ENCODE measurements around the gene ZNF410. TPM values are rescaled to one million over a fixed set of nuclear protein-coding genes. Genes with fewer than 3 reads are reported as not detected.

The ZNF410 gene
- total RNA-seq, 1 experiment from 2014 or later: 69.4 TPM

- H3K27ac ChIP-seq (ENCODE audit: low read depth, low read length, poor library complexity, severe bottlenecking): peak overlapping the region; percentile 91
- intact Hi-C loops (cut with micrococcal nuclease; ENCODE audit: unreplicated experiment): no loop called here
- ChIA-PET POLR2A (ENCODE audit: low non-redundant PET) (interaction anchor here (0.6 kb wide), 2 partner anchors 101 to 282 kb away, joined by 3 to 9 read pairs; partner anchors contain the start of gene ACOT2), CTCF (interaction anchor here (0.6 kb wide), 1 partner anchor 187 kb away, joined by 6 read pairs; no protein-coding TSS in a partner anchor)
- H3K36me3 ChIP-seq (ENCODE audit: insufficient read depth, low read length, poor library complexity, severe bottlenecking): no peaks in the 10 kb centered on the region
- peak overlapping the region; percentile 69 for H3K4me3 ChIP-seq (ENCODE audit: low read depth, low read length, poor library complexity, severe bottlenecking)
- DNase-seq (ENCODE audit: low spot score): peak; percentile 12
- TF ChIP-seq, protein P1, sequence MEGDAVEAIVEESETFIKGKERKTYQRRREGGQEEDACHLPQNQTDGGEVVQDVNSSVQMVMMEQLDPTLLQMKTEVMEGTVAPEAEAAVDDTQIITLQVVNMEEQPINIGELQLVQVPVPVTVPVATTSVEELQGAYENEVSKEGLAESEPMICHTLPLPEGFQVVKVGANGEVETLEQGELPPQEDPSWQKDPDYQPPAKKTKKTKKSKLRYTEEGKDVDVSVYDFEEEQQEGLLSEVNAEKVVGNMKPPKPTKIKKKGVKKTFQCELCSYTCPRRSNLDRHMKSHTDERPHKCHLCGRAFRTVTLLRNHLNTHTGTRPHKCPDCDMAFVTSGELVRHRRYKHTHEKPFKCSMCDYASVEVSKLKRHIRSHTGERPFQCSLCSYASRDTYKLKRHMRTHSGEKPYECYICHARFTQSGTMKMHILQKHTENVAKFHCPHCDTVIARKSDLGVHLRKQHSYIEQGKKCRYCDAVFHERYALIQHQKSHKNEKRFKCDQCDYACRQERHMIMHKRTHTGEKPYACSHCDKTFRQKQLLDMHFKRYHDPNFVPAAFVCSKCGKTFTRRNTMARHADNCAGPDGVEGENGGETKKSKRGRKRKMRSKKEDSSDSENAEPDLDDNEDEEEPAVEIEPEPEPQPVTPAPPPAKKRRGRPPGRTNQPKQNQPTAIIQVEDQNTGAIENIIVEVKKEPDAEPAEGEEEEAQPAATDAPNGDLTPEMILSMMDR (conservative IDR thresholded peaks at IDR 0.05; ENCODE audit: low read depth, low read length): no peak
- no peak for TF ChIP-seq EZH2 (IDR thresholded peaks at IDR 0.05; ENCODE audit: borderline replicate concordance, low read depth, low read length, poor library complexity, severe bottlenecking)
- BruUV-seq (replicated peaks): TSS peak; percentile 89
- H3K9me3 ChIP-seq (ENCODE audit: low read depth, low read length, poor library complexity, severe bottlenecking): no peaks in the 10 kb centered on the region
- H3K27me3 ChIP-seq (replicated peaks; ENCODE audit: insufficient read depth, low read depth, low read length, poor library complexity): no peaks in the 10 kb centered on the region
- peaks cover 6% of the 10 kb centered on the region for H3K4me1 ChIP-seq (ENCODE audit: insufficient read depth, low read length, poor library complexity, severe bottlenecking)
These were observed 35.7 kb upstream of the ZNF410 start for GRCh38 chr14:73851000-73851399.

DNA sequence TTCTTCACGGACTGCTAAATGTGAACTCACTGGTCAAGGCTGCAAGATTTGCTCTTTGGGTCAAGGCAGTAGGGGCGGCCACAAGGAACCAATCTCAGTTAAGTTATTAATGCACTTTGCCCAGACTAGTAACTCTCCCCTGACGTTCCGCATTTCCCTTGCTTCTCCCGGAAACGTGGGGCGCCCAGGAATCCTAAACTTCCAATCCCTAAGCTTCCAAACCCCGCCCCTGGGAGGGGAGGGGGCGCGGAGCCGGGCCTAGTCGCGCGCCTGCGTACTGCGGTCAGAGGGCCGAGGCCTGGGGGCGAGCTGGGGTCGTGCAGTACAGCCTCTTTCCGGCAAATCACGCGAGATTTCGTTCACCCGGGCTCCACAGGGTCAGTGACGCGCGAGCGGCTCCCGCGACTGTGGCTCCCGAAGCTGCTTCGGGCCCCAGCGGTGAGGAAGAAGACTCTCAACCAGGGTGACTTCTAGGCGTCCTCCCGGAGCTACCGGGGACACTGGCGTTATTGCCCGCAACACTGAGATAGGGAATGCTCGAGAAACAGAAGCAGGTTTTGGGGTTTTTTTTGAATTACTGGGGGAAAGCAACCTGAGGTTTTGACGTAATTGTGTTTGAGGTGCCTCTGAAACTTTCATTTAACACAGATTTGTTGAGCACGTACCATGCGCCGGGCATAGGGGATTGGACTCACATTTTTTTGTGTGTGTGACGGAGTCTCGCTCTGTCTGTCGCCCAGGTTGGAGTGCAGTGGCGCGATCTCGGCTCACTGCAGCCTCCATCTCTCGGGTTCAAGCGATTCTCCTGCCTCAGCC, 34.9 kb upstream of the ZNF410 start, which contains the start of gene PTGR2:
Gene PTGR2 (plus strand): TSS at position 265 of the 816 bp plus-strand sequence. CDS start 7,032 bp downstream, outside the sequence.
- no peaks in the 10 kb centered on the region for H3K27me3 ChIP-seq (replicated peaks; ENCODE audit: insufficient read depth, low read depth, low read length, poor library complexity)
- intact Hi-C loops (cut with micrococcal nuclease; ENCODE audit: unreplicated experiment): no loop called here
- no peaks in the 10 kb centered on the region for H3K36me3 ChIP-seq (ENCODE audit: insufficient read depth, low read length, poor library complexity, severe bottlenecking)
- peak; percentile 98 for DNase-seq (ENCODE audit: low spot score)
- TF ChIP-seq EZH2 (IDR thresholded peaks at IDR 0.05; ENCODE audit: borderline replicate concordance, low read depth, low read length, poor library complexity, severe bottlenecking): no peak
- TF ChIP-seq, protein P1 (conservative IDR thresholded peaks at IDR 0.05; ENCODE audit: low read depth, low read length): no peak
- H3K9me3 ChIP-seq (ENCODE audit: low read depth, low read length, poor library complexity, severe bottlenecking): no peaks in the 10 kb centered on the region
- peak within 1 kb of the TSS; percentile 91 for H3K27ac ChIP-seq (ENCODE audit: low read depth, low read length, poor library complexity, severe bottlenecking)
- H3K4me1 ChIP-seq (ENCODE audit: insufficient read depth, low read length, poor library complexity, severe bottlenecking): peaks cover 6% of the 10 kb centered on the region
- ChIA-PET POLR2A (ENCODE audit: low non-redundant PET) (interaction anchor here (0.5 to 0.6 kb wide), 4 partner anchors 17 to 100 kb away, joined by 3 to 9 read pairs (median 4); no protein-coding TSS in a partner anchor), CTCF (interaction anchor here (0.6 kb wide), 2 partner anchors 10 to 186 kb away, joined by 5 to 6 read pairs; no protein-coding TSS in a partner anchor)
- peak within 1 kb of the TSS; percentile 69 for H3K4me3 ChIP-seq (ENCODE audit: low read depth, low read length, poor library complexity, severe bottlenecking)
- TSS peak; percentile 89 for BruUV-seq (replicated peaks)

- Histone ChIP-seq H3K4me3 (ENCODE audit: low read depth, low read length, poor library complexity, severe bottlenecking) (no peak overlapping the region), H3K9me3 (ENCODE audit: low read depth, low read length, poor library complexity, severe bottlenecking) (no peaks in the 10 kb centered on the region), H3K36me3 (ENCODE audit: insufficient read depth, low read length, poor library complexity, severe bottlenecking) (peaks cover 16% of the 10 kb centered on the region), H3K4me1 (ENCODE audit: insufficient read depth, low read length, poor library complexity, severe bottlenecking) (no peaks in the 10 kb centered on the region), H3K27me3 (replicated peaks; ENCODE audit: insufficient read depth, low read depth, low read length, poor library complexity) (no peaks in the 10 kb centered on the region), H3K27ac (ENCODE audit: low read depth, low read length, poor library complexity, severe bottlenecking) (no peak overlapping the region)
- DNase-seq (ENCODE audit: low spot score): no peak
- BruUV-seq (replicated peaks): no TSS peak
- ChIA-PET POLR2A (ENCODE audit: low non-redundant PET) (no interaction called here), CTCF (no interaction called here)
- TF ChIP-seq, protein P1 (conservative IDR thresholded peaks at IDR 0.05; ENCODE audit: low read depth, low read length): no peak
- TF ChIP-seq EZH2 (IDR thresholded peaks at IDR 0.05; ENCODE audit: borderline replicate concordance, low read depth, low read length, poor library complexity, severe bottlenecking): no peak
- intact Hi-C loops (cut with micrococcal nuclease; ENCODE audit: unreplicated experiment): no loop called here
These were observed 27.5 kb upstream of the ZNF410 start for GRCh38 chr14:73859145-73859544.

Data from A673 (cell line).